AG04450 (cell line): ENCODE results near the gene B4GALT7. TPM values are rescaled to one million over a fixed set of nuclear protein-coding genes. Genes with fewer than 3 reads are reported as not detected.
"Not testable (repeated sequence)": the region's sequence is repeated elsewhere in the genome, so short reads cannot be mapped to it uniquely, and the experiment has no call there.

Experiments
- CTCF ChIA-PET: fragments of 300-600, 350-600 bp; formaldehyde crosslinking; extraction: SDS; loops from one replicate; lab custom pipeline; 2022; ENCODE audit warnings: antibody characterized with exemption, inconsistent platforms; lab: Charles Lee
- POLR2A ChIA-PET: fragments of 350-600 bp; formaldehyde crosslinking; extraction: SDS; loops from one replicate; lab custom pipeline; 2021; ENCODE audit warnings: antibody characterized with exemption, inconsistent platforms; lab: Yijun Ruan, JAX
- DNase-seq: peaks from one replicate; pipeline ENCODE4 v3.0.0-alpha.2; 2011; ENCODE audit warnings: low read depth, low spot score
- H3K27ac ChIP-seq: one replicate; pipeline ENCODE4 v1.5.1; 2012; ENCODE audit warnings: low read depth, low read length, control low read depth
- H3K27me3 ChIP-seq: one replicate; pipeline ENCODE4 v1.6.0; 2012; ENCODE audit warnings: low read length; ENCODE audit not compliant: control insufficient read depth, insufficient read depth
- H3K4me3 ChIP-seq: 2 replicates; pipeline ENCODE4 v1.5.1; 2011; ENCODE audit warnings: mild to moderate bottlenecking, low read depth, low read length, control low read depth
- H3K9me3 ChIP-seq: 2 replicates; pipeline ENCODE4 v1.5.1; 2012; ENCODE audit warnings: low read length; ENCODE audit not compliant: control insufficient read depth, insufficient read depth
- polyA plus RNA-seq: library from polyadenylated mRNA; depleted of rRNA; stranded (reverse); fragments of >200 nt; gene quantifications from 2 replicates; pipeline ENCODE4 v1.2.3, GENCODE V29; 2011
- TF ChIP-seq, protein P1 (sequence below): IDR thresholded peaks from 2 replicates; pipeline ENCODE4 v1.5.1; 2011; ENCODE audit warnings: low read depth, low read length, control low read depth, inconsistent platforms

The B4GALT7 gene
- polyA plus RNA-seq, 1 experiment = 18.3 TPM

- TF ChIP-seq, protein P1, sequence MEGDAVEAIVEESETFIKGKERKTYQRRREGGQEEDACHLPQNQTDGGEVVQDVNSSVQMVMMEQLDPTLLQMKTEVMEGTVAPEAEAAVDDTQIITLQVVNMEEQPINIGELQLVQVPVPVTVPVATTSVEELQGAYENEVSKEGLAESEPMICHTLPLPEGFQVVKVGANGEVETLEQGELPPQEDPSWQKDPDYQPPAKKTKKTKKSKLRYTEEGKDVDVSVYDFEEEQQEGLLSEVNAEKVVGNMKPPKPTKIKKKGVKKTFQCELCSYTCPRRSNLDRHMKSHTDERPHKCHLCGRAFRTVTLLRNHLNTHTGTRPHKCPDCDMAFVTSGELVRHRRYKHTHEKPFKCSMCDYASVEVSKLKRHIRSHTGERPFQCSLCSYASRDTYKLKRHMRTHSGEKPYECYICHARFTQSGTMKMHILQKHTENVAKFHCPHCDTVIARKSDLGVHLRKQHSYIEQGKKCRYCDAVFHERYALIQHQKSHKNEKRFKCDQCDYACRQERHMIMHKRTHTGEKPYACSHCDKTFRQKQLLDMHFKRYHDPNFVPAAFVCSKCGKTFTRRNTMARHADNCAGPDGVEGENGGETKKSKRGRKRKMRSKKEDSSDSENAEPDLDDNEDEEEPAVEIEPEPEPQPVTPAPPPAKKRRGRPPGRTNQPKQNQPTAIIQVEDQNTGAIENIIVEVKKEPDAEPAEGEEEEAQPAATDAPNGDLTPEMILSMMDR = no peak
- no peaks in the 10 kb centered on the region for H3K27me3 ChIP-seq
- ChIA-PET CTCF (no interaction called here), POLR2A (no interaction called here)
- H3K9me3 ChIP-seq = no peaks in the 10 kb centered on the region; the same call in 1 of the 2 replicates
- H3K27ac ChIP-seq = no peak overlapping the region
- DNase-seq = no peak
- no peak overlapping the region for H3K4me3 ChIP-seq
Observed at GRCh38 chr5:177610770-177611445, 11.0 kb downstream of the B4GALT7 start.

- no peaks in the 10 kb centered on the region for H3K27me3 ChIP-seq
- ChIA-PET POLR2A (no interaction called here), CTCF (no interaction called here)
- TF ChIP-seq, protein P1 = no peak
- DNase-seq = no peak
- H3K4me3 ChIP-seq = no peak overlapping the region
- no peak overlapping the region for H3K27ac ChIP-seq
- H3K9me3 ChIP-seq = no peaks in the 10 kb centered on the region; the same call in 1 of the 2 replicates
Observed at GRCh38 chr5:177611446-177612214, 11.7 kb downstream of the B4GALT7 start.

GRCh38 chr5:177612215-177612673, 12.3 kb downstream of the B4GALT7 start:
- TF ChIP-seq, protein P1 = no peak
- CTCF ChIA-PET = no interaction called here

GRCh38 chr5:177620560-177620959, 20.6 kb downstream of the B4GALT7 start:
- DNase-seq = no peak
- TF ChIP-seq, protein P1 = no peak
- ChIA-PET CTCF (interaction anchor here (1.6 kb wide), 1 partner anchor 14 kb away, joined by 9 read pairs; no protein-coding TSS in a partner anchor), POLR2A (no interaction called here)
- no peaks in the 10 kb centered on the region for H3K27me3 ChIP-seq
- H3K9me3 ChIP-seq = no peaks in the 10 kb centered on the region; the same call in 1 of the 2 replicates
- no peak overlapping the region for H3K27ac ChIP-seq
- H3K4me3 ChIP-seq = no peak overlapping the region

More at GRCh38 chr5:177612215-177612673, 12.3 kb downstream of the B4GALT7 start:
- no peak for DNase-seq
- Histone ChIP-seq H3K4me3 (no peak overlapping the region), H3K9me3 (no peaks in the 10 kb centered on the region; the same call in 1 of the 2 replicates), H3K27me3 (no peaks in the 10 kb centered on the region), H3K27ac (no peak overlapping the region)
- POLR2A ChIA-PET = no interaction called here

DNA sequence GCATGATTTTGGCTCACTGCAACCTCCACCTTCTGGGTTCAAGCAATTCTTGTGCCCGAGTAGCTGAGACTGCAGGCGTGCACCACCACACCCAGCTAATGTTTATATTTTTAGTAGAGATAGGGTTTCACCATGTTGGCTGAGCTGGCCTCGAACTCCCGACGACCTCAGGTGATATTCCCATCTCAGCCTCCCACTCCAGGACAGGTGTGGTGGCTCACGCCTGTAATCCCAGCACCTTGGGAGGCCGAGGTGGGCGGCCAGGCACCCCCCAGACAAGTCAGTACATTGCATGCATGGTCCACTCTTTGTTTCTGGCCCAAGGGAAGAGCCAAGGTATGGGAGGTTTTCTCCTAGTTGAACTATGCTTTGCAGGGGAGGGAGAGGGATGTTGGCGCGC, 24.2 kb downstream of the B4GALT7 start:
- H3K27ac ChIP-seq, H3K4me3 ChIP-seq, DNase-seq, H3K27me3 ChIP-seq, POLR2A ChIA-PET, CTCF ChIA-PET, H3K9me3 ChIP-seq: not testable (repeated sequence)

- CTCF ChIA-PET = interaction anchor here (1.3 kb wide), 1 partner anchor 23 kb away, joined by 6 read pairs; no protein-coding TSS in a partner anchor
- H3K27ac ChIP-seq, DNase-seq, H3K4me3 ChIP-seq, H3K27me3 ChIP-seq, POLR2A ChIA-PET, H3K9me3 ChIP-seq: not testable (repeated sequence)
Observed at GRCh38 chr5:177630186-177630585, 30.3 kb downstream of the B4GALT7 start.

GRCh38 chr5:177634912-177635311, 35.0 kb downstream of the B4GALT7 start:
- H3K27ac ChIP-seq, CTCF ChIA-PET, H3K4me3 ChIP-seq, POLR2A ChIA-PET, H3K9me3 ChIP-seq, H3K27me3 ChIP-seq, DNase-seq: not testable (repeated sequence)

DNA sequence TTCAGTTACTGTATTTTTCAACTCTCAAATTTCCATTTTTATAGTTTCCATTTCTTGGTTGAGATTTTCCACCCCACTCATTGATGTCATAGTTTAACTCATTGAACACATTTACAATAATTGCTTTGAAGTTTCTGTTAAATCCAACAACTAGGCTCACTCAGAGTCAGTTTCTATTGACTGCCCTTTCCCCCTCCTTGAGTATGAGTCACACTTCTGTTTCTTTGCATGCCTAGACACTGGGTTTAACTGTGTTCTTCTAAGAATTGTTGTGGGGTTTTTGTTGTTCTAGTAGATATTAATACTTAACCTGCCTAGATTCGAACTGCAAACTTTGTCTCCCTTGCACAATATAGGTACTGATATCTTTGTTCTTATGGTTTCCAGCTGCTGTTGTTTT, 45.5 kb downstream of the B4GALT7 start:
- H3K4me3 ChIP-seq, H3K9me3 ChIP-seq, H3K27ac ChIP-seq, DNase-seq, POLR2A ChIA-PET, H3K27me3 ChIP-seq, CTCF ChIA-PET: not testable (repeated sequence)
